ENCODE data around the gene PPARGC1A. TPM values are rescaled to one million over a fixed set of nuclear protein-coding genes. Genes with fewer than 3 reads are reported as not detected.
A peak's percentile ranks its signal among the peaks of the same experiment; 100 is the strongest.

The PPARGC1A gene, protein sequence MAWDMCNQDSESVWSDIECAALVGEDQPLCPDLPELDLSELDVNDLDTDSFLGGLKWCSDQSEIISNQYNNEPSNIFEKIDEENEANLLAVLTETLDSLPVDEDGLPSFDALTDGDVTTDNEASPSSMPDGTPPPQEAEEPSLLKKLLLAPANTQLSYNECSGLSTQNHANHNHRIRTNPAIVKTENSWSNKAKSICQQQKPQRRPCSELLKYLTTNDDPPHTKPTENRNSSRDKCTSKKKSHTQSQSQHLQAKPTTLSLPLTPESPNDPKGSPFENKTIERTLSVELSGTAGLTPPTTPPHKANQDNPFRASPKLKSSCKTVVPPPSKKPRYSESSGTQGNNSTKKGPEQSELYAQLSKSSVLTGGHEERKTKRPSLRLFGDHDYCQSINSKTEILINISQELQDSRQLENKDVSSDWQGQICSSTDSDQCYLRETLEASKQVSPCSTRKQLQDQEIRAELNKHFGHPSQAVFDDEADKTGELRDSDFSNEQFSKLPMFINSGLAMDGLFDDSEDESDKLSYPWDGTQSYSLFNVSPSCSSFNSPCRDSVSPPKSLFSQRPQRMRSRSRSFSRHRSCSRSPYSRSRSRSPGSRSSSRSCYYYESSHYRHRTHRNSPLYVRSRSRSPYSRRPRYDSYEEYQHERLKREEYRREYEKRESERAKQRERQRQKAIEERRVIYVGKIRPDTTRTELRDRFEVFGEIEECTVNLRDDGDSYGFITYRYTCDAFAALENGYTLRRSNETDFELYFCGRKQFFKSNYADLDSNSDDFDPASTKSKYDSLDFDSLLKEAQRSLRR
- 10 to 100 TPM in 1 of 2 donors, 1 to 10 TPM in 1; 9.2 to 14.7 TPM for total RNA-seq

GRCh38 chr4:23889814-23890341 is at the start of gene PPARGC1A:
Gene PPARGC1A, minus strand, starts transcription at chr4:23890047. Its CDS starts 90 bp downstream, at chr4:23889957.
- peak within 1 kb of the TSS; percentile 28 to 34 for H3K4me3 ChIP-seq
- H3K27ac ChIP-seq = peak within 1 kb of the TSS; percentile 60 to 62
- TF ChIP-seq, protein P1, sequence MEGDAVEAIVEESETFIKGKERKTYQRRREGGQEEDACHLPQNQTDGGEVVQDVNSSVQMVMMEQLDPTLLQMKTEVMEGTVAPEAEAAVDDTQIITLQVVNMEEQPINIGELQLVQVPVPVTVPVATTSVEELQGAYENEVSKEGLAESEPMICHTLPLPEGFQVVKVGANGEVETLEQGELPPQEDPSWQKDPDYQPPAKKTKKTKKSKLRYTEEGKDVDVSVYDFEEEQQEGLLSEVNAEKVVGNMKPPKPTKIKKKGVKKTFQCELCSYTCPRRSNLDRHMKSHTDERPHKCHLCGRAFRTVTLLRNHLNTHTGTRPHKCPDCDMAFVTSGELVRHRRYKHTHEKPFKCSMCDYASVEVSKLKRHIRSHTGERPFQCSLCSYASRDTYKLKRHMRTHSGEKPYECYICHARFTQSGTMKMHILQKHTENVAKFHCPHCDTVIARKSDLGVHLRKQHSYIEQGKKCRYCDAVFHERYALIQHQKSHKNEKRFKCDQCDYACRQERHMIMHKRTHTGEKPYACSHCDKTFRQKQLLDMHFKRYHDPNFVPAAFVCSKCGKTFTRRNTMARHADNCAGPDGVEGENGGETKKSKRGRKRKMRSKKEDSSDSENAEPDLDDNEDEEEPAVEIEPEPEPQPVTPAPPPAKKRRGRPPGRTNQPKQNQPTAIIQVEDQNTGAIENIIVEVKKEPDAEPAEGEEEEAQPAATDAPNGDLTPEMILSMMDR (IDR thresholded peaks at IDR 0.05) = no peak
- TF ChIP-seq POLR2A (IDR thresholded peaks at IDR 0.05) (peak; percentile 46), POLR2AphosphoS5 (IDR thresholded peaks at IDR 0.05) (no peak)
- whole genome bisulfite sequencing = under 1% methylated on average over 10 of the region's 10 CpGs
- no peaks in the 10 kb centered on the region for H3K4me1 ChIP-seq (replicated peaks)
- H3K36me3 ChIP-seq = no peaks in the 10 kb centered on the region
- H3K27me3 ChIP-seq (replicated peaks; ENCODE audit: insufficient read depth) = no peaks in the 10 kb centered on the region
- intact Hi-C loops (cut with DNase I) = loop anchor here (5.0 kb wide), 1 partner anchor 42 kb away; no protein-coding TSS in a partner anchor
- peak; percentile 67 for DNase-seq (ENCODE audit: low spot score)
- no peaks in the 10 kb centered on the region for H3K9me3 ChIP-seq

DNA sequence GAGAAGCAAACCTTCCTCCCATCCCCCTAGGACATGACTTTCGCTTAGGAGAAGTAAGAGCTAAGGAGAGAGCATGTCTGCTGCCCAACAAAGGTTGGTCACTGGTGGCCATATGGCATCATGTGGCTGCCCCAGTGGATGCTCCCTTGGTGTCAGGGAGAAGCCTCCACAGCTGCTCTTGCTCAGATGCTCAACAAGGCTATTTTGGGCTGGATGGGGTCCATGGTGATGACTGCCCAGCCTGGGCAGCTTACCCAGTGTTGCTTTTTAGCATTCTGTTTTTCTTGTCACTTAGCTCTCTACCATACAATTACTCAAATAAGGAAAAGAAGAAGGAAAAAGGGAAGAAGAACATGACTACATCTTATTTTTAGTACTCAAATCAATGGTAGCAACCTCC is 48.9 kb upstream of the PPARGC1A start:
- DNase-seq (ENCODE audit: low spot score) = no peak
- no peak overlapping the region for H3K27ac ChIP-seq
- no peaks in the 10 kb centered on the region for H3K4me1 ChIP-seq (replicated peaks)
- no peaks in the 10 kb centered on the region for H3K36me3 ChIP-seq
- no peak overlapping the region for H3K4me3 ChIP-seq
- TF ChIP-seq, protein P1 (IDR thresholded peaks at IDR 0.05) = no peak
- TF ChIP-seq POLR2A (IDR thresholded peaks at IDR 0.05) = no peak
- H3K27me3 ChIP-seq (replicated peaks; ENCODE audit: insufficient read depth) = no peaks in the 10 kb centered on the region
- intact Hi-C loops (cut with DNase I) = no loop called here
- 100% methylated on average over 1 of the region's 1 CpG for WGBS
- H3K9me3 ChIP-seq = no peaks in the 10 kb centered on the region

DNA sequence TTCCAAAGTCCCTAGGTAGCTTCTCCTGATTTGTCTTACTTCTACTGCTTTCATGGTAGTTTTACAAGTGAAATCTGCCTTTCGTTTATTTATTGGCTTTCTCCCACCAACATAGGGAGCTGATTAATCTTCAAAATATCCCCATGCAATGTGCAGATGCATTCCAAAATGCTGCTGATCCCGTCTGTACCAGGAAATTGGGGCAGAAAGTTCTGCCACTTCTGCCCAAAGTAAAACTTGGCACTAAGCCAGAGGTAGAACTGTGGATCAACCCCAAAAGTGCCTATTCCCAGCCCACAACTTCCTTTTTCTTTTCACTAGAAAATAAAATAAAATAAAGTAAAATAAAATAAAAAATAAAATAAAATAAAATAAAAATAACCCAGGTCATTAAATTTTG is 47.3 kb upstream of the PPARGC1A start:
- H3K9me3 ChIP-seq = no peaks in the 10 kb centered on the region
- no peaks in the 10 kb centered on the region for H3K27me3 ChIP-seq (replicated peaks; ENCODE audit: insufficient read depth)
- no peak for TF ChIP-seq POLR2A (IDR thresholded peaks at IDR 0.05)
- TF ChIP-seq, protein P1 (IDR thresholded peaks at IDR 0.05) = no peak
- no peak for TF ChIP-seq POLR2AphosphoS5 (IDR thresholded peaks at IDR 0.05)
- DNase-seq (ENCODE audit: low spot score) = no peak
- H3K36me3 ChIP-seq = no peaks in the 10 kb centered on the region
- 31% methylated on average over 2 of the region's 2 CpGs for WGBS
- intact Hi-C loops (cut with DNase I) = no loop called here
- no peak overlapping the region for H3K4me3 ChIP-seq
- H3K27ac ChIP-seq = no peak overlapping the region
- H3K4me1 ChIP-seq (replicated peaks) = no peaks in the 10 kb centered on the region

- Histone ChIP-seq H3K4me3 (no peak overlapping the region), H3K27ac (no peak overlapping the region), H3K9me3 (no peaks in the 10 kb centered on the region), H3K27me3 (replicated peaks; ENCODE audit: insufficient read depth) (no peaks in the 10 kb centered on the region), H3K36me3 (no peaks in the 10 kb centered on the region), H3K4me1 (replicated peaks) (no peaks in the 10 kb centered on the region)
- intact Hi-C loops (cut with DNase I) = loop anchor here (5.0 kb wide), 1 partner anchor 43 kb away; the partner anchor contains the start of gene PPARGC1A
- WGBS = 19% methylated on average over 3 of the region's 3 CpGs
- peak; percentile 90 for DNase-seq (ENCODE audit: low spot score)
- TF ChIP-seq, protein P1 (IDR thresholded peaks at IDR 0.05) = peak in 2 of 4 experiments; percentile 24 to 35
- TF ChIP-seq POLR2A (IDR thresholded peaks at IDR 0.05) (no peak), POLR2AphosphoS5 (IDR thresholded peaks at IDR 0.05) (peak; percentile 94)
Measured at GRCh38 chr4:23934915-23935314, 45.1 kb upstream of the PPARGC1A start.
